H9 (cell line): ENCODE results near the gene C1orf159. TPM values are rescaled to one million over a fixed set of nuclear protein-coding genes. Genes with fewer than 3 reads are reported as not detected.

Experiments used
- DNase-seq: peaks from one replicate; pipeline ENCODE4 v3.0.0-alpha.2; 2017
- H2AFZ ChIP-seq: one replicate; pipeline ENCODE4 v1.6.1; 2013; ENCODE audit warnings: mild to moderate bottlenecking, low read length, control low read depth, moderate library complexity
- H2AK5ac ChIP-seq: 2 replicates; pipeline ENCODE4 v1.6.1; 2013; ENCODE audit warnings: low read length, control low read depth, mixed read lengths; ENCODE audit not compliant: insufficient read length
- H2BK120ac ChIP-seq: one replicate; pipeline ENCODE4 v1.6.1; 2013; ENCODE audit warnings: low read depth, mild to moderate bottlenecking, low read length, control low read depth, inconsistent platforms; ENCODE audit not compliant: poor library complexity, severe bottlenecking
- H2BK12ac ChIP-seq: 2 replicates; pipeline ENCODE4 v1.6.1; 2013; ENCODE audit warnings: low read length, control low read depth, mixed read lengths, low read depth; ENCODE audit not compliant: insufficient read length
- H2BK15ac ChIP-seq: 2 replicates; pipeline ENCODE4 v1.6.1; 2013; ENCODE audit warnings: low read depth, low read length, control low read depth
- H2BK20ac ChIP-seq: one replicate; pipeline ENCODE4 v1.6.1; 2013; ENCODE audit warnings: low read depth, mild to moderate bottlenecking, low read length, control low read depth, inconsistent platforms; ENCODE audit not compliant: poor library complexity, severe bottlenecking
- H2BK5ac ChIP-seq: 2 replicates; pipeline ENCODE4 v1.6.1; 2013; ENCODE audit warnings: low read length, control low read depth, mixed read lengths; ENCODE audit not compliant: insufficient read length
- H3K14ac ChIP-seq: 2 replicates; pipeline ENCODE4 v1.6.1; 2013; ENCODE audit warnings: low read length, control low read depth; ENCODE audit not compliant: insufficient read depth
- H3K18ac ChIP-seq: 2 replicates; pipeline ENCODE4 v1.6.1; 2013; ENCODE audit warnings: low read depth, mild to moderate bottlenecking, mixed read lengths, low read length, control low read depth; ENCODE audit not compliant: insufficient read length
- H3K23ac ChIP-seq: 2 replicates; pipeline ENCODE4 v1.6.1; 2013; ENCODE audit warnings: low read length, control low read depth, mixed read lengths, low read depth; ENCODE audit not compliant: insufficient read length
- H3K23me2 ChIP-seq: 2 replicates; pipeline ENCODE4 v1.6.1; 2013; ENCODE audit warnings: low read depth, mild to moderate bottlenecking, mixed read lengths, low read length, control low read depth; ENCODE audit not compliant: insufficient read length, poor library complexity, severe bottlenecking
- H3K27ac ChIP-seq: 2 replicates; pipeline ENCODE4 v1.5.1; 2013; ENCODE audit warnings: low read length, control low read depth, mixed read lengths, low read depth; ENCODE audit not compliant: insufficient read length
- H3K27me3 ChIP-seq: 2 replicates; pipeline ENCODE4 v1.6.1; 2013; ENCODE audit warnings: low read length, control low read depth, inconsistent platforms; ENCODE audit not compliant: insufficient read depth
- H3K4ac ChIP-seq: 2 replicates; pipeline ENCODE4 v1.6.1; 2013; ENCODE audit warnings: low read depth, mild to moderate bottlenecking, control low read depth, inconsistent platforms, low read length, moderate library complexity
- H3K4me1 ChIP-seq: 2 replicates; pipeline ENCODE4 v1.6.1; 2013; ENCODE audit warnings: low read length, control low read depth, inconsistent platforms; ENCODE audit not compliant: insufficient read depth
- H3K4me2 ChIP-seq: 2 replicates; pipeline ENCODE4 v1.6.1; 2013; ENCODE audit warnings: low read length, control low read depth, mixed read lengths; ENCODE audit not compliant: insufficient read length, insufficient read depth
- H3K56ac ChIP-seq: 2 replicates; pipeline ENCODE4 v1.6.1; 2013; ENCODE audit warnings: low read depth, mild to moderate bottlenecking, mixed read lengths, low read length, control low read depth; ENCODE audit not compliant: insufficient read length
- H3K79me1 ChIP-seq: 2 replicates; pipeline ENCODE4 v1.6.1; 2013; ENCODE audit warnings: low read depth, mild to moderate bottlenecking, moderate library complexity, low read length, control low read depth, inconsistent platforms; ENCODE audit not compliant: insufficient read depth, poor library complexity, severe bottlenecking
- H3K79me2 ChIP-seq: 2 replicates; pipeline ENCODE4 v1.6.1; 2013; ENCODE audit warnings: low read length, control low read depth, inconsistent platforms; ENCODE audit not compliant: insufficient read depth
- H3K9ac ChIP-seq: 2 replicates; pipeline ENCODE4 v1.6.1; 2013; ENCODE audit warnings: low read length, control low read depth, mixed read lengths; ENCODE audit not compliant: insufficient read length; ENCODE audit errors: extremely low read depth
- H3K9me3 ChIP-seq: one replicate; pipeline ENCODE4 v1.6.1; 2013; ENCODE audit warnings: low read depth, low read length, inconsistent platforms; ENCODE audit not compliant: control insufficient read depth
- H3T11ph ChIP-seq: one replicate; pipeline ENCODE4 v1.6.1; 2013; ENCODE audit warnings: mild to moderate bottlenecking, low read length, control low read depth, inconsistent platforms
- H4K20me1 ChIP-seq: one replicate; pipeline ENCODE4 v1.6.1; 2013; ENCODE audit not compliant: control insufficient read depth, insufficient read length, insufficient read depth
- H4K5ac ChIP-seq: 2 replicates; pipeline ENCODE4 v1.6.1; 2013; ENCODE audit warnings: low read depth, mild to moderate bottlenecking, mixed read lengths, low read length, control low read depth; ENCODE audit not compliant: insufficient read length
- H4K8ac ChIP-seq: replicated peaks from 2 replicates; pipeline ENCODE4 v1.6.1; 2013; ENCODE audit warnings: low read length, control low read depth, mixed read lengths, low read depth; ENCODE audit not compliant: insufficient read length
- H4K91ac ChIP-seq: 2 replicates; pipeline ENCODE4 v1.6.1; 2013; ENCODE audit warnings: low read depth, mild to moderate bottlenecking, moderate library complexity, mixed read lengths, low read length, control low read depth; ENCODE audit not compliant: insufficient read length
- H3K27ac Mint-ChIP-seq, 3 experiments: 2 replicates in 2 of 3; 3 replicates in 1 of 3; pipeline ENCODE4 v1.8.0; 2020 to 2021; ENCODE audit warnings: mixed read lengths in 3 of 3, mild to moderate bottlenecking in 1 of 3, moderate library complexity in 1 of 3
- H3K27me3 Mint-ChIP-seq: 2 replicates; pipeline ENCODE4 v1.8.0; 2021; ENCODE audit warnings: low read depth, mild to moderate bottlenecking, moderate library complexity, mixed read lengths
- H3K36me3 Mint-ChIP-seq, 3 experiments: 2 replicates in 2 of 3; 3 replicates in 1 of 3; pipeline ENCODE4 v1.8.0; 2020 to 2021; ENCODE audit warnings: low read depth in 3 of 3, mixed read lengths in 3 of 3; ENCODE audit not compliant: insufficient read depth in 1 of 3
- H3K4me1 Mint-ChIP-seq, 2 experiments: 2 replicates each; pipeline ENCODE4 v1.8.0; 2020; ENCODE audit warnings: mixed read lengths in 2 of 2
- H3K4me3 Mint-ChIP-seq, 2 experiments: 2 replicates in 1 of 2; 3 replicates in 1 of 2; pipeline ENCODE4 v1.8.0; 2020 to 2021; ENCODE audit warnings: mild to moderate bottlenecking in 2 of 2, mixed read lengths in 2 of 2, moderate library complexity in 1 of 2
- H3K9me3 Mint-ChIP-seq, 2 experiments: 2 replicates in 1 of 2; 3 replicates in 1 of 2; pipeline ENCODE4 v1.8.0; 2020; ENCODE audit warnings: mild to moderate bottlenecking in 2 of 2, mixed read lengths in 2 of 2, moderate library complexity in 1 of 2
- WGBS: extraction: QIAGEN DNeasy Blood & Tissue Kit; methylation state at CpG from one replicate; pipeline ENCODE4 v1.1.7; 2013; ENCODE audit warnings: missing lambda C conversion rate, low lambda C conversion rate, mixed read lengths; ENCODE audit not compliant: insufficient read length; ENCODE audit errors: extremely low coverage; 5-methylcytosine and 5-hydroxymethylcytosine counted together
- total RNA-seq: library from RNA; stranded (reverse); gene quantifications from 2 replicates; pipeline ENCODE4 v1.2.1, GENCODE V29; 2021
- TF ChIP-seq, protein P1 (sequence below): fragments of 200-600 bp; sonication (generic); conservative IDR thresholded peaks from 3 replicates; pipeline ENCODE4 v1.8.0; 2021; ENCODE audit warnings: antibody characterized with exemption, mild to moderate bottlenecking

C1orf159 gene
- total RNA-seq, 1 experiment from 2014 or later: 12.3 TPM

- Histone ChIP-seq H2BK15ac (no peak overlapping the region), H3K23me2 (peaks cover 4% of the 10 kb centered on the region), H4K91ac (no peak overlapping the region), H3K4me1 (no peaks in the 10 kb centered on the region), H3K14ac (no peak overlapping the region), H3K27me3 (no peaks in the 10 kb centered on the region), H3K23ac (no peak overlapping the region), H3K4ac (no peak overlapping the region), H2AK5ac (no peak overlapping the region), H4K8ac (no peak overlapping the region), H2BK5ac (no peak overlapping the region), H3K4me2 (no peak overlapping the region), H2BK20ac (no peak overlapping the region), H4K5ac (no peak overlapping the region), H3K79me1 (no peaks in the 10 kb centered on the region), H2AFZ (no peak overlapping the region), H3K9me3 (no peaks in the 10 kb centered on the region), H4K20me1 (peaks cover 3% of the 10 kb centered on the region), H3K56ac (no peak overlapping the region), H3K79me2 (no peaks in the 10 kb centered on the region), H2BK12ac (no peak overlapping the region), H2BK120ac (no peak overlapping the region), H3K27ac (no peak overlapping the region), H3K18ac (no peak overlapping the region), H3T11ph (no peak overlapping the region), H3K9ac (no peak overlapping the region)
- H3K9me3 Mint-ChIP-seq: no peaks in the 10 kb centered on the region; a peak in 1 of 5 replicates
- no peaks in the 10 kb centered on the region for H3K4me1 Mint-ChIP-seq
- H3K36me3 Mint-ChIP-seq: peaks cover 8 to 47% (median 40%) of the 10 kb centered on the region in 3 experiments
- H3K27ac Mint-ChIP-seq: no peak overlapping the region
- no peak for DNase-seq
- no peak overlapping the region; a peak in 1 of 5 replicates for H3K4me3 Mint-ChIP-seq
- H3K27me3 Mint-ChIP-seq: peaks cover 1% of the 10 kb centered on the region
- WGBS: no CpG with 5 or more reads among the region's 23 CpGs
- TF ChIP-seq, protein P1, sequence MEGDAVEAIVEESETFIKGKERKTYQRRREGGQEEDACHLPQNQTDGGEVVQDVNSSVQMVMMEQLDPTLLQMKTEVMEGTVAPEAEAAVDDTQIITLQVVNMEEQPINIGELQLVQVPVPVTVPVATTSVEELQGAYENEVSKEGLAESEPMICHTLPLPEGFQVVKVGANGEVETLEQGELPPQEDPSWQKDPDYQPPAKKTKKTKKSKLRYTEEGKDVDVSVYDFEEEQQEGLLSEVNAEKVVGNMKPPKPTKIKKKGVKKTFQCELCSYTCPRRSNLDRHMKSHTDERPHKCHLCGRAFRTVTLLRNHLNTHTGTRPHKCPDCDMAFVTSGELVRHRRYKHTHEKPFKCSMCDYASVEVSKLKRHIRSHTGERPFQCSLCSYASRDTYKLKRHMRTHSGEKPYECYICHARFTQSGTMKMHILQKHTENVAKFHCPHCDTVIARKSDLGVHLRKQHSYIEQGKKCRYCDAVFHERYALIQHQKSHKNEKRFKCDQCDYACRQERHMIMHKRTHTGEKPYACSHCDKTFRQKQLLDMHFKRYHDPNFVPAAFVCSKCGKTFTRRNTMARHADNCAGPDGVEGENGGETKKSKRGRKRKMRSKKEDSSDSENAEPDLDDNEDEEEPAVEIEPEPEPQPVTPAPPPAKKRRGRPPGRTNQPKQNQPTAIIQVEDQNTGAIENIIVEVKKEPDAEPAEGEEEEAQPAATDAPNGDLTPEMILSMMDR: no peak
Measured at GRCh38 chr1:1045129-1045528, 70.8 kb downstream of the C1orf159 start.
